Fibroblast of peridontal ligament (primary cell): Measurements from ENCODE around the gene ZMYM3.

Experiments used
- DNase-seq: peaks from one replicate; pipeline ENCODE4 v3.0.0-alpha.2; 2010; ENCODE audit errors: extremely low read depth

Gene ZMYM3

GRCh38 chrX:71214604-71215337 is 39.2 kb downstream of the ZMYM3 start:
- DNase-seq = no peak

- no peak for DNase-seq
Measured at GRCh38 chrX:71214152-71214551, 39.8 kb downstream of the ZMYM3 start.

- DNase-seq = no peak
Measured at GRCh38 chrX:71212536-71212935, 41.4 kb downstream of the ZMYM3 start.

GRCh38 chrX:71210816-71211215 is 43.1 kb downstream of the ZMYM3 start:
- DNase-seq = peak; percentile 82

GRCh38 chrX:71199252-71200008 is 54.5 kb downstream of the ZMYM3 start:
- DNase-seq = no peak

- no peak for DNase-seq
Measured at GRCh38 chrX:71198066-71198465, 55.9 kb downstream of the ZMYM3 start.

- no peak for DNase-seq
Measured at GRCh38 chrX:71195964-71196649, 57.8 kb downstream of the ZMYM3 start.

GRCh38 chrX:71191248-71191647 is 62.7 kb downstream of the ZMYM3 start:
- no peak for DNase-seq
